ENCODE measurements around the gene EED. TPM values are rescaled to one million over a fixed set of nuclear protein-coding genes. Genes with fewer than 3 reads are reported as not detected.
A peak's percentile ranks its signal among the peaks of the same experiment; 100 is the strongest.

Gene EED
- total RNA-seq, 2 experiments from 2014 or later: 44.8 to 48.3 TPM

- no peaks in the 10 kb centered on the region for H3K36me3 Mint-ChIP-seq (ENCODE audit: low read depth)
- H3K27me3 Mint-ChIP-seq (ENCODE audit: low read depth): no peaks in the 10 kb centered on the region
- no peak overlapping the region for H3K27ac Mint-ChIP-seq
- ATAC-seq: no peak
- ChIA-PET CTCF (interaction anchor here (0.8 kb wide), 1 partner anchor 11 kb away, joined by 4 read pairs; no protein-coding TSS in a partner anchor), POLR2A (interaction anchor here (0.7 kb wide), 1 partner anchor 9 kb away, joined by 5 read pairs; the partner anchor contains the start of gene EED)
- H3K4me3 Mint-ChIP-seq: no peak overlapping the region
- peaks cover 5% of the 10 kb centered on the region for H3K4me1 Mint-ChIP-seq (ENCODE audit: low read depth)
- DNase-seq: no peak
- H3K9me3 Mint-ChIP-seq (ENCODE audit: insufficient read depth): no peaks in the 10 kb centered on the region
Observed at GRCh38 chr11:86234831-86235461, 9.6 kb upstream of the EED start.

GRCh38 chr11:86237267-86237804, 7.2 kb upstream of the EED start:
- Mint-ChIP-seq H3K27me3 (ENCODE audit: low read depth) (no peaks in the 10 kb centered on the region), H3K4me3 (no peak overlapping the region), H3K27ac (no peak overlapping the region), H3K36me3 (ENCODE audit: low read depth) (no peaks in the 10 kb centered on the region), H3K4me1 (ENCODE audit: low read depth) (no peaks in the 10 kb centered on the region), H3K9me3 (ENCODE audit: insufficient read depth) (no peaks in the 10 kb centered on the region)
- DNase-seq (no peak), ATAC-seq (no peak)
- ChIA-PET CTCF (interaction anchor here (1.0 to 1.2 kb wide), 2 partner anchors 12 to 16 kb away, joined by 3 read pairs; no protein-coding TSS in a partner anchor), POLR2A (no interaction called here)

- Mint-ChIP-seq H3K9me3 (ENCODE audit: insufficient read depth) (no peaks in the 10 kb centered on the region), H3K27ac (no peak overlapping the region), H3K4me1 (ENCODE audit: low read depth) (peaks cover 4% of the 10 kb centered on the region), H3K27me3 (ENCODE audit: low read depth) (no peaks in the 10 kb centered on the region), H3K4me3 (no peak overlapping the region), H3K36me3 (ENCODE audit: low read depth) (no peaks in the 10 kb centered on the region)
- no peak for DNase-seq
- no peak for ATAC-seq
- CTCF ChIA-PET: interaction anchor here (0.9 to 3.2 kb wide), 4 partner anchors 20 to 199 kb away, joined by 3 to 17 read pairs (median 4); no protein-coding TSS in a partner anchor
- POLR2A ChIA-PET: no interaction called here
Observed at GRCh38 chr11:86240164-86240563, 4.4 kb upstream of the EED start.

GRCh38 chr11:86241956-86242535, 2.5 kb upstream of the EED start:
- Mint-ChIP-seq H3K27ac (no peak overlapping the region), H3K4me3 (no peak overlapping the region)
- POLR2A ChIA-PET: no interaction called here

GRCh38 chr11:86243396-86243795, 1.2 kb upstream of the EED start:
- peaks cover 26% of the 10 kb centered on the region for H3K4me1 Mint-ChIP-seq (ENCODE audit: low read depth)
- no peak overlapping the region for H3K27ac Mint-ChIP-seq
- no peaks in the 10 kb centered on the region for H3K9me3 Mint-ChIP-seq (ENCODE audit: insufficient read depth)
- ATAC-seq (no peak), DNase-seq (no peak)
- no peak overlapping the region for H3K4me3 Mint-ChIP-seq
- CTCF ChIA-PET: interaction anchor here (1.7 to 3.2 kb wide), 4 partner anchors 25 to 174 kb away, joined by 5 to 17 read pairs (median 6); partner anchors contain the start of gene PICALM
- POLR2A ChIA-PET: interaction anchor here (1.1 to 2.1 kb wide), 2 partner anchors 69 to 175 kb away, joined by 3 to 15 read pairs; partner anchors contain the start of gene PICALM
- H3K36me3 Mint-ChIP-seq (ENCODE audit: low read depth): peaks cover 14% of the 10 kb centered on the region
- H3K27me3 Mint-ChIP-seq (ENCODE audit: low read depth): no peaks in the 10 kb centered on the region

More at GRCh38 chr11:86241956-86242535, 2.5 kb upstream of the EED start:
- H3K4me1 Mint-ChIP-seq (ENCODE audit: low read depth): peaks cover 13% of the 10 kb centered on the region
- no peak for DNase-seq
- H3K27me3 Mint-ChIP-seq (ENCODE audit: low read depth): no peaks in the 10 kb centered on the region
- no peak for ATAC-seq
- no peaks in the 10 kb centered on the region for H3K9me3 Mint-ChIP-seq (ENCODE audit: insufficient read depth)
- CTCF ChIA-PET: interaction anchor here (1.4 to 3.2 kb wide), 6 partner anchors 12 to 200 kb away, joined by 3 to 17 read pairs (median 5); partner anchors contain the start of gene PICALM
- H3K36me3 Mint-ChIP-seq (ENCODE audit: low read depth): peaks cover 5% of the 10 kb centered on the region

GRCh38 chr11:86244063-86244521, 461 bp upstream of the EED start:
- H3K4me1 Mint-ChIP-seq (ENCODE audit: low read depth): peaks cover 32% of the 10 kb centered on the region
- POLR2A ChIA-PET: interaction anchor here (0.6 to 2.1 kb wide), 3 partner anchors 10 to 176 kb away, joined by 3 to 15 read pairs (median 5); partner anchors contain the start of gene PICALM
- no peak overlapping the region for H3K4me3 Mint-ChIP-seq
- ATAC-seq (peak; percentile 79), DNase-seq (peak; percentile 92)
- CTCF ChIA-PET: interaction anchor here (1.2 to 3.1 kb wide), 4 partner anchors 14 to 48 kb away, joined by 4 to 14 read pairs (median 6); no protein-coding TSS in a partner anchor
- H3K9me3 Mint-ChIP-seq (ENCODE audit: insufficient read depth): no peaks in the 10 kb centered on the region
- H3K27me3 Mint-ChIP-seq (ENCODE audit: low read depth): no peaks in the 10 kb centered on the region
- peaks cover 14% of the 10 kb centered on the region for H3K36me3 Mint-ChIP-seq (ENCODE audit: low read depth)
- no peak overlapping the region for H3K27ac Mint-ChIP-seq

- DNase-seq (peak; percentile 28), ATAC-seq (peak; percentile 4)
- Mint-ChIP-seq H3K36me3 (ENCODE audit: low read depth) (peaks cover 20% of the 10 kb centered on the region), H3K9me3 (ENCODE audit: insufficient read depth) (no peaks in the 10 kb centered on the region), H3K4me3 (no peak overlapping the region), H3K4me1 (ENCODE audit: low read depth) (peaks cover 44% of the 10 kb centered on the region), H3K27me3 (ENCODE audit: low read depth) (no peaks in the 10 kb centered on the region), H3K27ac (no peak overlapping the region)
- ChIA-PET CTCF (interaction anchor here (0.7 to 3.1 kb wide), 8 partner anchors 15 to 422 kb away, joined by 3 to 14 read pairs (median 4); no protein-coding TSS in a partner anchor), POLR2A (interaction anchor here (0.6 to 2.1 kb wide), 5 partner anchors 15 to 617 kb away, joined by 3 to 15 read pairs (median 4); partner anchors contain the start of gene PICALM)
Observed at GRCh38 chr11:86245369-86246292, 1.1 kb downstream of the EED start.

GRCh38 chr11:86246293-86246675, 1.7 kb downstream of the EED start:
- ChIA-PET CTCF (interaction anchor here (0.7 to 3.1 kb wide), 6 partner anchors 10 to 423 kb away, joined by 3 to 14 read pairs (median 3); no protein-coding TSS in a partner anchor), POLR2A (interaction anchor here (0.6 to 0.9 kb wide), 2 partner anchors 14 to 219 kb away, joined by 3 to 4 read pairs; no protein-coding TSS in a partner anchor)
- peaks cover 47% of the 10 kb centered on the region for H3K4me1 Mint-ChIP-seq (ENCODE audit: low read depth)
- no peaks in the 10 kb centered on the region for H3K9me3 Mint-ChIP-seq (ENCODE audit: insufficient read depth)
- H3K4me3 Mint-ChIP-seq: no peak overlapping the region
- H3K36me3 Mint-ChIP-seq (ENCODE audit: low read depth): peaks cover 22% of the 10 kb centered on the region
- no peak overlapping the region for H3K27ac Mint-ChIP-seq
- DNase-seq: no peak
- no peak for ATAC-seq
- no peaks in the 10 kb centered on the region for H3K27me3 Mint-ChIP-seq (ENCODE audit: low read depth)

- Mint-ChIP-seq H3K4me3 (peak overlapping the region; percentile 9), H3K36me3 (ENCODE audit: low read depth) (peaks cover 33% of the 10 kb centered on the region), H3K27me3 (ENCODE audit: low read depth) (no peaks in the 10 kb centered on the region), H3K9me3 (ENCODE audit: insufficient read depth) (no peaks in the 10 kb centered on the region), H3K4me1 (ENCODE audit: low read depth) (peaks cover 54% of the 10 kb centered on the region), H3K27ac (no peak overlapping the region)
- POLR2A ChIA-PET: no interaction called here
- CTCF ChIA-PET: interaction anchor here (1.0 to 1.6 kb wide), 3 partner anchors 27 to 424 kb away, joined by 3 read pairs; no protein-coding TSS in a partner anchor
- ATAC-seq (no peak), DNase-seq (no peak)
Observed at GRCh38 chr11:86247608-86248007, 3.1 kb downstream of the EED start.

- peaks cover 35% of the 10 kb centered on the region for H3K36me3 Mint-ChIP-seq (ENCODE audit: low read depth)
- no peaks in the 10 kb centered on the region for H3K27me3 Mint-ChIP-seq (ENCODE audit: low read depth)
- peaks cover 55% of the 10 kb centered on the region for H3K4me1 Mint-ChIP-seq (ENCODE audit: low read depth)
- ATAC-seq (no peak), DNase-seq (no peak)
- H3K4me3 Mint-ChIP-seq: no peak overlapping the region
- ChIA-PET POLR2A (no interaction called here), CTCF (interaction anchor here (1.0 to 1.5 kb wide), 5 partner anchors 11 to 132 kb away, joined by 3 to 4 read pairs (median 3); no protein-coding TSS in a partner anchor)
- no peaks in the 10 kb centered on the region for H3K9me3 Mint-ChIP-seq (ENCODE audit: insufficient read depth)
- H3K27ac Mint-ChIP-seq: peak overlapping the region; percentile 8
Observed at GRCh38 chr11:86248609-86249008, 4.1 kb downstream of the EED start.

All from activated CD8-positive, alpha-beta T cell treated with anti-CD3 and anti-CD28 coated beads, Interleukin-2, amount 10 ng/mL, durations not matched to agents 7 days and 5 days (primary cell).